ENCODE measurements around the gene C2orf72. TPM values are rescaled to one million over a fixed set of nuclear protein-coding genes. Genes with fewer than 3 reads are reported as not detected.

Gene C2orf72
- total and polyA plus RNA-seq, 7 donors = 0.36 to 20.4 (median 18.5) TPM; not detected in 2

DNA sequence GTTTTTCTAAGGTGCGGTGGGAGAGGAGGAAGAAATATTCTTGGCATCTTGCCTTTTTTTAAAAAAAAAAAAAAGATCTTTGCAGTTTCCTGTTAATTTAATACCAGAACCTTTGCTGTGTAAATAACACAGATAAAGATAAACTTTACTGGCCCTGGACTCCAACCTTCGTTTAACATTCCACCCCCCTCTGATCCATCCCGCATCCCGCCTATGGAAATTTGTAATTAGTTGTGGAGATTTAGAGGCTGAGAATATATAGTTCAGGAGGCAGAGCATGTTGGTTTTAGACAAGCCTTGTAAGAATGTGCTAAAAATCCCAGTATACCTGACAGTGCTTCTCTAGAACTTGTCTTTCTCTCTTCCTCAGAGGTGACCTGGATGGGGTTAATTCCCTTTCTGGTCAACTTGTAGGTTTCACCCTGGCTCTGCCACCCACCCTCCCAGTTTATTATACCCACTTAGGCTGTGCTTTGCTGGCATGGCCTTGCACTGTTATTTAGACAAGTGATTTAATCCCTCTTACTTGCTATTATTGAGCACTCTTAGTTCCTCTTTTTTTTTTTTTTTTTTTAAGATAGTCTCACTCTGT, 2.9 kb upstream of the C2orf72 start:
- intact Hi-C loops (cut with DNase I) = no loop called here
- DNase-seq = no peak
- H3K4me1 ChIP-seq = peaks cover 0 to 13% (median 8%) of the 10 kb centered on the region in 4 donors
- WGBS, 2 donors = 4 to 24% methylated on average over 4 of the region's 4 CpGs
- TF ChIP-seq POLR2AphosphoS5 (IDR thresholded peaks at IDR 0.05) (no peak), POLR2A (IDR thresholded peaks at IDR 0.05) (no peak), EP300 (IDR thresholded peaks at IDR 0.05) (no peak)
- TF ChIP-seq, protein P1, sequence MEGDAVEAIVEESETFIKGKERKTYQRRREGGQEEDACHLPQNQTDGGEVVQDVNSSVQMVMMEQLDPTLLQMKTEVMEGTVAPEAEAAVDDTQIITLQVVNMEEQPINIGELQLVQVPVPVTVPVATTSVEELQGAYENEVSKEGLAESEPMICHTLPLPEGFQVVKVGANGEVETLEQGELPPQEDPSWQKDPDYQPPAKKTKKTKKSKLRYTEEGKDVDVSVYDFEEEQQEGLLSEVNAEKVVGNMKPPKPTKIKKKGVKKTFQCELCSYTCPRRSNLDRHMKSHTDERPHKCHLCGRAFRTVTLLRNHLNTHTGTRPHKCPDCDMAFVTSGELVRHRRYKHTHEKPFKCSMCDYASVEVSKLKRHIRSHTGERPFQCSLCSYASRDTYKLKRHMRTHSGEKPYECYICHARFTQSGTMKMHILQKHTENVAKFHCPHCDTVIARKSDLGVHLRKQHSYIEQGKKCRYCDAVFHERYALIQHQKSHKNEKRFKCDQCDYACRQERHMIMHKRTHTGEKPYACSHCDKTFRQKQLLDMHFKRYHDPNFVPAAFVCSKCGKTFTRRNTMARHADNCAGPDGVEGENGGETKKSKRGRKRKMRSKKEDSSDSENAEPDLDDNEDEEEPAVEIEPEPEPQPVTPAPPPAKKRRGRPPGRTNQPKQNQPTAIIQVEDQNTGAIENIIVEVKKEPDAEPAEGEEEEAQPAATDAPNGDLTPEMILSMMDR (IDR thresholded peaks at IDR 0.05) = no peak
- H3K27me3 ChIP-seq = peaks cover 24 to 51% (median 32%) of the 10 kb centered on the region in 3 donors
- no peaks in the 10 kb centered on the region for H3K9me3 ChIP-seq
- no peaks in the 10 kb centered on the region for H3K36me3 ChIP-seq
- H3K27ac ChIP-seq = no peak overlapping the region
- H3K4me3 ChIP-seq = no peak overlapping the region

- Histone ChIP-seq H3K4me1 (peaks cover 0 to 13% (median 8%) of the 10 kb centered on the region in 4 donors), H3K4me3 (no peak overlapping the region), H3K36me3 (no peaks in the 10 kb centered on the region), H3K27ac (no peak overlapping the region), H3K9me3 (no peaks in the 10 kb centered on the region), H3K27me3 (peaks cover 24 to 68% (median 32%) of the 10 kb centered on the region in 3 donors)
- TF ChIP-seq POLR2AphosphoS5 (IDR thresholded peaks at IDR 0.05) (no peak), EP300 (IDR thresholded peaks at IDR 0.05) (no peak), POLR2A (IDR thresholded peaks at IDR 0.05) (no peak)
- TF ChIP-seq, protein P1 (IDR thresholded peaks at IDR 0.05) = no peak
- DNase-seq = no peak
- 85% methylated on average over 4 of the region's 4 CpGs for WGBS, 2 donors
- intact Hi-C loops (cut with DNase I) = no loop called here
Measured at GRCh38 chr2:231036131-231036530, 1.2 kb upstream of the C2orf72 start.

DNA sequence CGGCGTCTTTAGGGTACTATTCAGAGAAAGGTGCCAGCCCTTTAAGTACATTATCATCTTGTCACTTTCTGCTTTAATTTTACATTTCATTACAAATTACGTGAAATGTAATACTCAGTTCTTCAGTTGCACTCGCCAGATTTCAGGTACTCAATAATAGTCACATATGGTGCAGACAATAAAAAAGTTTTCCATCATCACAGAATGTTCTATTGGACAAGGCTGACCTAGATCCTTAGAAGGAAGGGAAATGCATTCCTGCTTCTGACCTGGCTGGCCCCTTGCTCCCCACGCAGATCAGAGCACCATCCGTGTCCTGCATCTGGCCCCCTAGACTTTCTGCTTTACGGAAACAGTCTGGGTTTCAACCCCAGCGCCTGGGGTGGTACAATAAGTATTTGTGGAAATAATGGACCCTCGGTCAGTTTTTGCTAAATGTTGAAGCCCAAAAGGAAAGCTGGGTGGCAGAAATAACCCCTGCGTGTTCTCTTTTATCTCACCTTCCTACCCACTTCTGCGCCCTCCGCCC, 681 bp upstream of the C2orf72 start:
- 57 to 69% methylated on average over 12 of the region's 12 CpGs for WGBS, 2 donors
- H3K27ac ChIP-seq = no peak overlapping the region
- no peaks in the 10 kb centered on the region for H3K36me3 ChIP-seq
- TF ChIP-seq POLR2A (IDR thresholded peaks at IDR 0.05) (no peak), EP300 (IDR thresholded peaks at IDR 0.05) (no peak), POLR2AphosphoS5 (IDR thresholded peaks at IDR 0.05) (no peak)
- TF ChIP-seq, protein P1 (IDR thresholded peaks at IDR 0.05) = no peak
- intact Hi-C loops (cut with DNase I) = no loop called here
- H3K4me3 ChIP-seq = no peak overlapping the region
- H3K4me1 ChIP-seq = peaks cover 0 to 13% (median 8%) of the 10 kb centered on the region in 4 donors
- peaks cover 24 to 73% (median 32%) of the 10 kb centered on the region in 3 donors for H3K27me3 ChIP-seq
- no peaks in the 10 kb centered on the region for H3K9me3 ChIP-seq
- no peak for DNase-seq

- no peaks in the 10 kb centered on the region for H3K9me3 ChIP-seq
- DNase-seq = no peak
- intact Hi-C loops (cut with DNase I) = no loop called here
- WGBS, 2 donors = 1% methylated on average over 104 of the region's 104 CpGs
- peaks cover 0 to 13% (median 8%) of the 10 kb centered on the region in 4 donors for H3K4me1 ChIP-seq
- peak overlapping the region in 3 of 4 donors; percentile 30 to 35 (median 34) for H3K4me3 ChIP-seq
- TF ChIP-seq POLR2A (IDR thresholded peaks at IDR 0.05) (no peak), EP300 (IDR thresholded peaks at IDR 0.05) (no peak), POLR2AphosphoS5 (IDR thresholded peaks at IDR 0.05) (no peak)
- TF ChIP-seq, protein P1 (IDR thresholded peaks at IDR 0.05) = no peak
- no peaks in the 10 kb centered on the region for H3K36me3 ChIP-seq
- peaks cover 24 to 74% (median 32%) of the 10 kb centered on the region in 3 donors for H3K27me3 ChIP-seq
- H3K27ac ChIP-seq = no peak overlapping the region
Measured at GRCh38 chr2:231037731-231038482, 584 bp downstream of the C2orf72 start.

Measured in sigmoid colon (tissue), 7 donors.